OCI-LY7 (cell line): ENCODE measurements around the gene GNGT1.

ENCODE experiments used
- EZH2phosphoT487 ChIP-seq: fragments of 200-600 bp; sonication (generic); IDR thresholded peaks from 2 replicates; pipeline ENCODE4 v1.6.1; 2018; ENCODE audit warnings: low read depth, borderline replicate concordance, mild to moderate bottlenecking, mixed run types, antibody characterized with exemption, low read length, moderate library complexity, mixed read lengths
- TF ChIP-seq, protein P1 (sequence below): fragments of 200-600 bp; sonication (generic); conservative IDR thresholded peaks from 2 replicates; pipeline ENCODE4 v1.5.1; 2014; ENCODE audit warnings: mild to moderate bottlenecking, antibody characterized with exemption, low read length, moderate library complexity, mixed read lengths

DNA sequence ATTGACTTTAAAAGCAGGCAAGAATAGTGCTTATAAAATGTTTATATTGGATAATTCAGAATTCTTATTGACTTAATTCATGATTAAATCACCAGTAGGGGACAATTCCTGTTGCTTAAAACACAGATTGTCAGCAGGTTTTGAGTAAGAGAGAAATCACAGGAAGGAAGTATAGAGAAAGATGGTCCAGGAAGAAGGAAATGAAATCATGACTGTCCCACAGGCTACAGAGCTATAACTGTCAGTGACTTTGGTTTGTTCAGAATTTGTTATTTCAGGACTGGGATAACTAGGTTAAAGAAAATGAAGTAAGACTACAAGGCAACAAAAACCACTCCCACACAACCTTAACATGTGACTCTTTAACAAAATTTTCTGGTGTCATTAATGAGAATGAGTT is 6.8 kb downstream of the GNGT1 start:
- TF ChIP-seq, protein P1, sequence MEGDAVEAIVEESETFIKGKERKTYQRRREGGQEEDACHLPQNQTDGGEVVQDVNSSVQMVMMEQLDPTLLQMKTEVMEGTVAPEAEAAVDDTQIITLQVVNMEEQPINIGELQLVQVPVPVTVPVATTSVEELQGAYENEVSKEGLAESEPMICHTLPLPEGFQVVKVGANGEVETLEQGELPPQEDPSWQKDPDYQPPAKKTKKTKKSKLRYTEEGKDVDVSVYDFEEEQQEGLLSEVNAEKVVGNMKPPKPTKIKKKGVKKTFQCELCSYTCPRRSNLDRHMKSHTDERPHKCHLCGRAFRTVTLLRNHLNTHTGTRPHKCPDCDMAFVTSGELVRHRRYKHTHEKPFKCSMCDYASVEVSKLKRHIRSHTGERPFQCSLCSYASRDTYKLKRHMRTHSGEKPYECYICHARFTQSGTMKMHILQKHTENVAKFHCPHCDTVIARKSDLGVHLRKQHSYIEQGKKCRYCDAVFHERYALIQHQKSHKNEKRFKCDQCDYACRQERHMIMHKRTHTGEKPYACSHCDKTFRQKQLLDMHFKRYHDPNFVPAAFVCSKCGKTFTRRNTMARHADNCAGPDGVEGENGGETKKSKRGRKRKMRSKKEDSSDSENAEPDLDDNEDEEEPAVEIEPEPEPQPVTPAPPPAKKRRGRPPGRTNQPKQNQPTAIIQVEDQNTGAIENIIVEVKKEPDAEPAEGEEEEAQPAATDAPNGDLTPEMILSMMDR, result no peak
- no peak for TF ChIP-seq EZH2phosphoT487
